Neutrophil (primary cell): Measurements from ENCODE around the gene ERICH6B.
"Not testable (repeated sequence)": the region's sequence is repeated elsewhere in the genome, so short reads cannot be mapped to it uniquely, and the experiment has no call there.

Experiments used
- H3K27ac ChIP-seq: fragments of 200-600 bp; sonication (generic); 2 replicates; pipeline ENCODE4 v1.5.1; 2016; ENCODE audit warnings: mild to moderate bottlenecking, moderate library complexity
- H3K27me3 ChIP-seq: fragments of 200-600 bp; sonication (generic); 2 replicates; pipeline ENCODE4 v1.6.0; 2016; ENCODE audit warnings: mild to moderate bottlenecking
- H3K36me3 ChIP-seq: fragments of 200-600 bp; sonication (generic); 2 replicates; pipeline ENCODE4 v1.5.1; 2017
- H3K4me1 ChIP-seq, 2 experiments: fragments of 200-600 bp in 1 of 2; sonication (generic) in 1 of 2; 1 replicate in 1 of 2; 2 replicates in 1 of 2; pipeline versions ENCODE4 v1.5.1 to v1.6.1; 2013 to 2016; ENCODE audit warnings: low read depth in 1 of 2, low read length in 1 of 2, mild to moderate bottlenecking in 1 of 2, moderate library complexity in 1 of 2; ENCODE audit not compliant: control insufficient read depth in 1 of 2, insufficient read depth in 1 of 2
- H3K4me3 ChIP-seq, 2 experiments: fragments of 200-600 bp in 1 of 2; sonication (generic) in 1 of 2; 1 replicate in 1 of 2; 2 replicates in 1 of 2; pipeline ENCODE4 v1.5.1; 2013 to 2016; ENCODE audit warnings: low read depth in 1 of 2, low read length in 1 of 2, mild to moderate bottlenecking in 1 of 2, moderate library complexity in 1 of 2
- H3K9me3 ChIP-seq: fragments of 200-600 bp; sonication (generic); 2 replicates; pipeline ENCODE4 v1.5.1; 2016
- CTCF ChIP-seq: fragments of 200-600 bp; sonication (generic); IDR thresholded peaks from 2 replicates; pipeline ENCODE4 v1.5.1; 2016; ENCODE audit warnings: antibody characterized with exemption

The ERICH6B gene

GRCh38 chr13:45654633-45655349, 39.3 kb upstream of the ERICH6B start:
- H3K9me3 ChIP-seq = no peaks in the 10 kb centered on the region
- no peaks in the 10 kb centered on the region for H3K36me3 ChIP-seq
- H3K4me3 ChIP-seq = no peak overlapping the region
- no peak overlapping the region for H3K27ac ChIP-seq
- H3K4me1 ChIP-seq = no peaks in the 10 kb centered on the region
- no peak for TF ChIP-seq CTCF
- H3K27me3 ChIP-seq = no peaks in the 10 kb centered on the region

DNA sequence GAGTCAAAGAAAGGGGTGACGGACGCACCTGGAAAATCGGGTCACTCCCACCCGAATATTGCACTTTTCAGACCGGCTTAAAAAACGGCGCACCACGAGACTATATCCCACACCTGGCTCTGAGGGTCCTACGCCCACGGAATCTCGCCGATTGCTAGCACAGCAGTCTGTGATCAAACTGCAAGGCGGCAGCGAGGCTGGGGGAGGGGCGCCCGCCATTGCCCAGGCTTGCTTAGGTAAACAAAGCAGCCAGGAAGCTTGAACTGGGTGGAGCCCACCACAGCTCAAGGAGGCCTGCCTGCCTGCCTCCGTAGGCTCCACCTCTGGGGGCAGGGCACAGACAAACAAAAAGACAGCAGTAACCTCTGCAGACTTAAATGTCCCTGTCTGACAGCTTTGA, 29.7 kb upstream of the ERICH6B start:
- H3K27ac ChIP-seq, H3K4me1 ChIP-seq: not testable (repeated sequence)

DNA sequence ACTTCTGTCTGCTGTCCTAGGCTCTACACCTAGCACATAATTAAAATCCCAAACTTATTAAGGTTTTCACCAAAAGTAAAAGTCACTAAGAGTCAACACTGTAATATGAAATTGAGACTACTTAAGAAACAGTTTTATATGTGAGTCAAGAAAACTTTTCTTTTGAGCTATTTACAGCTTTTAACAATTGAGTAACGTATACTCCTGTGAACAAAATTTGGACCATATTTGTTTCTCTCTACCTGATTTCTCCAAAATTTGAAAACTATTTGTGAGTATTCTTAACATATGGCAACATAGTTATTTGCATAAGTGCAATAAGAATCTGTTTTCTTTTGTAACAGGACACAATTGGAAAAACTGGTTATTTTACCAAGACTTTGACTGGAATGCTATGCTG, 26.6 kb upstream of the ERICH6B start:
- H3K4me1 ChIP-seq, H3K36me3 ChIP-seq, H3K27me3 ChIP-seq: not testable (repeated sequence)

More for the DNA sequence above, 29.7 kb upstream of the ERICH6B start:
- H3K9me3 ChIP-seq = peaks cover 13% of the 10 kb centered on the region
- H3K27me3 ChIP-seq, H3K4me3 ChIP-seq, H3K36me3 ChIP-seq: not testable (repeated sequence)

GRCh38 chr13:45635291-45635690, 19.8 kb upstream of the ERICH6B start:
- H3K27me3 ChIP-seq, H3K4me3 ChIP-seq, H3K4me1 ChIP-seq, H3K9me3 ChIP-seq, H3K36me3 ChIP-seq, H3K27ac ChIP-seq: not testable (repeated sequence)

More for the DNA sequence above, 26.6 kb upstream of the ERICH6B start:
- H3K9me3 ChIP-seq = peaks cover 13% of the 10 kb centered on the region
- not testable (repeated sequence) for H3K4me3 ChIP-seq, H3K27ac ChIP-seq

- TF ChIP-seq CTCF = no peak
- H3K4me3 ChIP-seq = no peak overlapping the region
These were observed 15.3 kb upstream of the ERICH6B start for GRCh38 chr13:45630791-45631190.

GRCh38 chr13:45629940-45630339, 14.4 kb upstream of the ERICH6B start:
- no peak for TF ChIP-seq CTCF
- Histone ChIP-seq H3K27ac (no peak overlapping the region), H3K36me3 (no peaks in the 10 kb centered on the region), H3K4me3 (no peak overlapping the region), H3K27me3 (peaks cover 4% of the 10 kb centered on the region), H3K4me1 (no peaks in the 10 kb centered on the region), H3K9me3 (no peaks in the 10 kb centered on the region)

More at GRCh38 chr13:45630791-45631190, 15.3 kb upstream of the ERICH6B start:
- Histone ChIP-seq H3K4me1 (no peaks in the 10 kb centered on the region), H3K36me3 (no peaks in the 10 kb centered on the region), H3K27me3 (peaks cover 4% of the 10 kb centered on the region), H3K27ac (no peak overlapping the region), H3K9me3 (no peaks in the 10 kb centered on the region)

- no peak overlapping the region for H3K27ac ChIP-seq
- H3K27me3 ChIP-seq = peaks cover 4% of the 10 kb centered on the region
- H3K4me3 ChIP-seq = no peak overlapping the region
- no peak for TF ChIP-seq CTCF
- no peaks in the 10 kb centered on the region for H3K36me3 ChIP-seq
- H3K4me1 ChIP-seq = no peaks in the 10 kb centered on the region
- H3K9me3 ChIP-seq = no peaks in the 10 kb centered on the region
These were observed 12.6 kb upstream of the ERICH6B start for GRCh38 chr13:45628094-45628493.
